Karpas-422 (cell line): ENCODE results near the gene PGF. TPM values are rescaled to one million over a fixed set of nuclear protein-coding genes. Genes with fewer than 3 reads are reported as not detected.

Source experiments
- DNase-seq: peaks from one replicate; pipeline ENCODE4 v3.0.0-alpha.2; 2015
- H2AFZ ChIP-seq: fragments of 200-600 bp; sonication (generic); 2 replicates; pipeline ENCODE4 v1.6.1; 2014; ENCODE audit warnings: antibody characterized with exemption, low read length, mixed read lengths
- H3K27ac ChIP-seq: fragments of 200-600 bp; sonication (generic); 2 replicates; pipeline ENCODE4 v1.5.1; 2014; ENCODE audit warnings: mild to moderate bottlenecking, low read length, moderate library complexity
- H3K27me3 ChIP-seq: fragments of 200-600 bp; sonication (generic); 2 replicates; pipeline ENCODE4 v1.6.1; 2014; ENCODE audit warnings: low read length, mixed read lengths
- H3K36me3 ChIP-seq: fragments of 200-600 bp; sonication (generic); 2 replicates; pipeline ENCODE4 v1.6.1; 2014; ENCODE audit warnings: low read length, mixed read lengths; ENCODE audit not compliant: insufficient read depth
- H3K4me1 ChIP-seq: fragments of 200-600 bp; sonication (generic); 2 replicates; pipeline ENCODE4 v1.6.1; 2014; ENCODE audit warnings: mild to moderate bottlenecking, low read length, mixed read lengths
- H3K4me2 ChIP-seq: fragments of 200-600 bp; sonication (generic); 2 replicates; pipeline ENCODE4 v1.6.1; 2014; ENCODE audit warnings: low read length, low read depth, mild to moderate bottlenecking; ENCODE audit not compliant: poor library complexity, severe bottlenecking
- H3K4me3 ChIP-seq: fragments of 200-600 bp; sonication (generic); 2 replicates; pipeline ENCODE4 v1.5.1; 2014; ENCODE audit warnings: mild to moderate bottlenecking, antibody characterized with exemption, low read length, mixed read lengths
- H3K79me2 ChIP-seq: fragments of 200-600 bp; sonication (generic); 2 replicates; pipeline ENCODE4 v1.6.1; 2014; ENCODE audit warnings: mild to moderate bottlenecking, low read length, mixed read lengths
- H3K9ac ChIP-seq: fragments of 200-600 bp; sonication (generic); 2 replicates; pipeline ENCODE4 v1.6.0; 2014; ENCODE audit warnings: low read length
- H3K9me2 ChIP-seq: fragments of 200-600 bp; sonication (generic), shearing (Covaris generic); replicated peaks from 2 replicates; pipeline ENCODE4 v1.6.0; 2014; ENCODE audit warnings: mild to moderate bottlenecking, low read length, moderate library complexity; ENCODE audit not compliant: insufficient read depth
- H3K9me3 ChIP-seq: fragments of 300-700, 200-600 bp; sonication (generic); 2 replicates; pipeline ENCODE4 v1.6.1; 2014; ENCODE audit warnings: low read length, mixed read lengths
- H4K20me1 ChIP-seq: fragments of 200-600 bp; sonication (generic); 2 replicates; pipeline ENCODE4 v1.6.1; 2014; ENCODE audit warnings: mild to moderate bottlenecking, antibody characterized with exemption, low read length, low read depth; ENCODE audit not compliant: insufficient read depth
- total RNA-seq: library from RNA; depleted of rRNA; stranded (reverse); fragments of >200 nt; shearing (Covaris generic); gene quantifications from 2 replicates; pipeline ENCODE4 v1.2.3, GENCODE V29; 2014; ENCODE audit warnings: low replicate concordance

The PGF gene
- total RNA-seq, 1 experiment from 2014 or later, result 3.5 TPM

DNA sequence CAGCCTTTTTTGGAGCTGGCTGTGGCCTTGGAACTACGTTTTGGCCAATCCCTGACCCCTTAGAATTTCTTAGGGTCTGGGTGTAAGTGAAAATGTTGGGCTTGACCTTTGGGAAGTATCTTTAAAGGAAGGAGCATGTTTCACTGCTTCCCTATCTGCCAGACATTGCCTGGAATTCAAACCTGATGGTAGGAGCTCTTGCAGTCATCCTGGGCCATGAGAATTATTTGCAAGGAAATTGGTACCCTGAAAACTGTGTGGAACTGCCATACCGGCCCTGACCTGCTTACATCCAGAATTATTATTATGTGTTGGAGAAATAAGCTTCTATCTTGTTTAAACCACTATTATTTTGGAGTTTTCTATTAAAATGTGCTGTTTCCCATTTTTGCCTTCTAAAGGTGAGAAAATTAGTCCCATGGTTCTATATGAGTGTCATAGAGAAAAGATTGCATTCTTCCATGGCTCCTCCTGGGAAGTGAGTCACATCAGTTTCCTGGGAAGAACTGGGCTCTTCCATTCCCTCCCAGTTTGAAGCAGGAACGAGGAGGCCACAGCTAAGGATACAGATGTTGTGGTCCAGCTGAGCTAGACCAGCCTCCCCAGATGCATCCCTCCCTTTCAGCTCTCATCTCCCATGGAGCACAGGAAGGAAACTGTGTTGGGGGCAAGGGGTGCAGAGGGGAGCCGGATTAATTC is 9.5 kb upstream of the PGF start:
- Histone ChIP-seq H3K36me3 (no peaks in the 10 kb centered on the region), H3K79me2 (no peaks in the 10 kb centered on the region), H2AFZ (no peak overlapping the region), H3K4me2 (no peak overlapping the region), H3K4me1 (peaks cover 20% of the 10 kb centered on the region), H3K9ac (no peak overlapping the region), H3K9me2 (no peaks in the 10 kb centered on the region), H3K4me3 (no peak overlapping the region), H3K27ac (no peak overlapping the region), H3K9me3 (no peaks in the 10 kb centered on the region), H3K27me3 (no peaks in the 10 kb centered on the region), H4K20me1 (no peaks in the 10 kb centered on the region)
- DNase-seq, result no peak

DNA sequence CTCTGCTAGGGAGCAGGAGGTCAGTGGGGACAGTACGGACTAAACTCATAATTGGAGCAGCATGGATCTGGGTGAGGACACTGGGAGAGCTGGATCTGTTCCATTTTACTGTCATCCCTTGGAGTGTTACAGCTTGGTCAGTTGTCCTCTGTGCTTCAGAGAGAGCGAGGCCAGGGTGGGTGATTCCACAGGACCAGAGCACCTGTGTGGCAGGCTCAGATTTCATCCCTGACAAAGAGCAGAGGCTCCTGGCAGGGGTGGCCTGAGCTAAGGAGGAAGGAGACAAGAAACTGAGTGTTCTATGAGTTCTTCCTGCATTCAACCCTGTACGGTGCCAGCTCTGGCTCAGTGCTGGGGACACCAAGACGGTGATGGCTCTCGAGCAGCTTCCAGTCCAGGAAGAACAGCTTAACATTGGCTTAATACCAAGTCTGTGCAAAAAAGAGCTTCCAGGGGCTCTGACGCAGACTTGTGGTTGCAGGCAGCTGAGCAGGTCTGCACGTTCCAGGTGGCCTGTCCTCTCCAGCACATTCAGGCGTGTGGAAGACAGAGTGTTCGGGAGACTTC is 8.4 kb upstream of the PGF start:
- Histone ChIP-seq H3K4me2 (no peak overlapping the region), H3K4me1 (peaks cover 20% of the 10 kb centered on the region), H3K27me3 (no peaks in the 10 kb centered on the region), H3K27ac (no peak overlapping the region), H3K9me2 (no peaks in the 10 kb centered on the region), H2AFZ (peak overlapping the region; percentile 35; the same call in 1 of the 2 replicates), H4K20me1 (no peaks in the 10 kb centered on the region), H3K4me3 (no peak overlapping the region), H3K79me2 (no peaks in the 10 kb centered on the region), H3K9ac (no peak overlapping the region), H3K9me3 (no peaks in the 10 kb centered on the region), H3K36me3 (no peaks in the 10 kb centered on the region)
- no peak for DNase-seq

DNA sequence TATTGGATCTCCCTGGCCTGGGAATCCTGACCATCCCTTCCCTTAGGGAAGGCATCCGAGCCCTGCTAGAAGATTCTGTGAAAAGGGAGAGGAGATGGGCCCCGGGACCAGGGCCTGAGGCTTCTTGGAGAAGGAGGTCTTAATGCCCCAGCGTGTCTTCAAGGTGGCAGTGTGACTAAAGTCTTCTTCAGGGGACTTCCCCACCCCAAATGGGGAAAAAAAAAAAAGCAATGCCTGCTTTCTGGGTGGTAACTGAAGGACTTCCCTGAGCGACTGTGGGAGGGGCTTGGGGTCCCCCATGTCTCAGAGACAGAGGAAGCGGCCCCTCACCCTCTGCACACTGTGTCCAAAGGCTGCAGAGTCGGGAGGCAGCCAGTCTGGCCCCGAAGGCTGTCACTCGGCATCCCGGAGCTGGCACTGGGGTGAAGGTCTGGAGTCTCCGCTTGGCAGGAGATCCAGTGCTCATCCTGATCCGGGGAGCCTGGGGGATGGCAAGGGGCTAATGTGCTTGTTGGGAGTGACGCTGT is 7.8 kb upstream of the PGF start:
- peaks cover 20% of the 10 kb centered on the region for H3K4me1 ChIP-seq
- H3K9ac ChIP-seq, result peak overlapping the region; percentile 40
- no peak for DNase-seq
- H3K36me3 ChIP-seq, result no peaks in the 10 kb centered on the region
- peak overlapping the region; percentile 96; the same call in 1 of the 2 replicates for H2AFZ ChIP-seq
- H3K4me3 ChIP-seq, result no peak overlapping the region
- peak overlapping the region; percentile 40 for H3K4me2 ChIP-seq
- H3K27me3 ChIP-seq, result no peaks in the 10 kb centered on the region
- H3K27ac ChIP-seq, result no peak overlapping the region
- no peaks in the 10 kb centered on the region for H3K9me3 ChIP-seq
- no peaks in the 10 kb centered on the region for H3K79me2 ChIP-seq
- H4K20me1 ChIP-seq, result no peaks in the 10 kb centered on the region
- no peaks in the 10 kb centered on the region for H3K9me2 ChIP-seq

DNA sequence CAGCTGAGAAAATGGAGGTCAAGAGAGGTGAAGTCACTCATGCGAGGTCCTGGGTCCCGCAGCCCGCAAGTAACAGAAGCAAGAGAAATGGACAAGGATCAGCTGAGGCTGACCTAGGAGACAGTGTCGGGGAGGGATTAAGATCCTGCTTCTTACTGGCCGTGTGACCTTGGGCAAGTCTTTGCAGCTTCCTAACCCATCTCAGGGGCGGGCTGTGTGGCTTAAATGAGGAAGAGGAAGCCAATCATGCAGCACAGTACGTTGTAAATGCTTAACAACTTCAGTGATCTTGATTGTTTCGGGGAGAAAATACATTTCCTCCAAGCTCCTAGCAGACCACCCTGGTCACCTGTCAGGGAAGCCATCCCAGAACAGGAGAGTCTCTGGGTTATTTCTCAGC is 7.1 kb upstream of the PGF start:
- Histone ChIP-seq H3K9me2 (no peaks in the 10 kb centered on the region), H4K20me1 (no peaks in the 10 kb centered on the region), H3K9ac (peak overlapping the region; percentile 40), H2AFZ (peak overlapping the region; percentile 96), H3K4me1 (peaks cover 20% of the 10 kb centered on the region), H3K4me3 (no peak overlapping the region; the same call in 1 of the 2 replicates), H3K27ac (no peak overlapping the region), H3K9me3 (no peaks in the 10 kb centered on the region), H3K79me2 (no peaks in the 10 kb centered on the region), H3K27me3 (no peaks in the 10 kb centered on the region), H3K36me3 (no peaks in the 10 kb centered on the region), H3K4me2 (peak overlapping the region; percentile 40)
- peak; percentile 78 for DNase-seq

DNA sequence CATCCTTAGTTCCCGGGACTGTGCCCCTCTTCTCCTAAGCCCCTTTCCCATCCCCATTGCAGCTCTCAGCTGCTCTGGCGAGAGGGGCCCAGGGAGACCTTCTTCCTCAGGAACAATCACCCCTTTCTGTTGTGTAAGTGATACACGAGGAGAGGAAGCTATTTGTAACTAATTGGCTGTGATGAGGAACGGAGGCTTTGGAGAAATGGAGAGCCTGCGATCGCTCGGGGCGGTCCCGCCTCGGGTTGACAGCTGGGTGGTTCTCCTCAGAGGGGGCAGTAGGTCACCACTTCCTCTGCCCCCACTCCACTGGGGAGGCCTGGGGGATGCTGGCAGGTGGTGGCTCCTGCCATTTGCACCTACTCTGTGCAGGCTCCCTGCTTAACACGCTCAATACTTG is 6.6 kb upstream of the PGF start:
- no peaks in the 10 kb centered on the region for H3K36me3 ChIP-seq
- peak overlapping the region; percentile 40 for H3K4me2 ChIP-seq
- H2AFZ ChIP-seq, result peak overlapping the region; percentile 96
- no peaks in the 10 kb centered on the region for H3K27me3 ChIP-seq
- no peak overlapping the region; the same call in 1 of the 2 replicates for H3K4me3 ChIP-seq
- H3K27ac ChIP-seq, result no peak overlapping the region
- H3K9me3 ChIP-seq, result no peaks in the 10 kb centered on the region
- no peak for DNase-seq
- peaks cover 20% of the 10 kb centered on the region for H3K4me1 ChIP-seq
- H4K20me1 ChIP-seq, result no peaks in the 10 kb centered on the region
- H3K9ac ChIP-seq, result peak overlapping the region; percentile 40; the same call in 1 of the 2 replicates
- no peaks in the 10 kb centered on the region for H3K79me2 ChIP-seq
- H3K9me2 ChIP-seq, result no peaks in the 10 kb centered on the region

DNA sequence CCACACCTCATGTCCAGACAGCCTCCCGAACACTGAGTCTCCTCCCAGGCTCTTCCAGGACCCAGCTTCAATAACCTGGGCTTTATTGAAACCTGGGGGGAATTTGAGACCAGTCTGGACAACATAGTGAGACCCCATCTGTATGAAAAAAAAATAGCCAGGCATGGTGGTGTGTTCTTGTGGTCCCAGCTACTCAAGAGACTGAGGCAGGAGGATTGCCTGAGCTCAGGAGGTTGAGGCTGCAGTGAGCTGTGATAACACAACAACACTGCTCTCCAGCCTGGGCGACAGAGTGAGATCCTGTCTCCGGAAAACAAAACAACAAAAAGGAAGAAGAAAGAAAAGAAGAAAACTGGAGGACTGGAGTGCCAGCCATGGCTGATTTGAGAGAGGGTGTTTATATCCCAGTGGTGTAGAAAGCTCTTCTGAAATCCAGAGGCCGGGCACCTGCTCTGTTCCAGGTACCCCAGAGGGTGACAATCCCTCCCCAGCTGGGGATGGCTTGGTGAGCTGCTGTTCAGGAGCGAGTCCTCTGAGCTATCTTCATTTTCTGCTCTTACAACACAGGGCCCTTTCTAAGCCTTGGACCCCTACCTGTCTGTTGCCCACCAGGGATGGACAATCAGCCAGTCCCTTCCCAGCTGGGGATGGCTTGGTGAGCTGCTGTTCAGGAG is 6.0 kb upstream of the PGF start:
- H3K79me2 ChIP-seq, result no peaks in the 10 kb centered on the region
- H3K9me2 ChIP-seq, result no peaks in the 10 kb centered on the region
- H3K36me3 ChIP-seq, result no peaks in the 10 kb centered on the region
- H4K20me1 ChIP-seq, result no peaks in the 10 kb centered on the region
- no peak overlapping the region for H3K4me2 ChIP-seq
- no peak overlapping the region for H3K9ac ChIP-seq
- H3K27ac ChIP-seq, result no peak overlapping the region
- no peak overlapping the region for H2AFZ ChIP-seq
- no peak for DNase-seq
- no peaks in the 10 kb centered on the region for H3K9me3 ChIP-seq
- no peaks in the 10 kb centered on the region for H3K27me3 ChIP-seq
- no peak overlapping the region for H3K4me3 ChIP-seq
- H3K4me1 ChIP-seq, result peaks cover 20% of the 10 kb centered on the region

DNA sequence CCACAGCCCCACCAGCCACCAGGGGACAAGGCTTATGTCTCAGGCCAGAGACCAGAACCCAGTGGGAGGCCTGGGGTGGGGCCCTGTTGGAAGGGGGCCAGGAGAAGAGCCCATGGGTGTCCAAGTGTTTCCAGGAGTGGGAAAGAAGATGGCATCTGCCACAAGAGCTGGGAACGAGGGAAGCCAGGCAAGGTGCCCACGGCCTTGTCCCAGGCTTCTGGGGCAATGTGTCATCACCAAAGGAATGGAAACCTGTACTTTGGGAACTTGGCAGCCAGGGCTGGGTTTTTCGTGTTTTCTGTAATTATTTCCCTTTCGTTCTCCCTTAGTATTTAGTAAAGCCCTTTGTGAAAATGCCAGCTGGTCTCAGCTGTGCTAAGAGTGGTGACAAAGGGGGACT is 5.3 kb upstream of the PGF start:
- H3K9me2 ChIP-seq, result no peaks in the 10 kb centered on the region
- H3K4me2 ChIP-seq, result no peak overlapping the region
- no peaks in the 10 kb centered on the region for H3K9me3 ChIP-seq
- DNase-seq, result no peak
- no peaks in the 10 kb centered on the region for H4K20me1 ChIP-seq
- no peak overlapping the region for H3K9ac ChIP-seq
- H3K36me3 ChIP-seq, result no peaks in the 10 kb centered on the region
- H3K27me3 ChIP-seq, result no peaks in the 10 kb centered on the region
- no peak overlapping the region for H3K27ac ChIP-seq
- peaks cover 20% of the 10 kb centered on the region for H3K4me1 ChIP-seq
- H3K4me3 ChIP-seq, result no peak overlapping the region
- H3K79me2 ChIP-seq, result no peaks in the 10 kb centered on the region
- no peak overlapping the region for H2AFZ ChIP-seq

DNA sequence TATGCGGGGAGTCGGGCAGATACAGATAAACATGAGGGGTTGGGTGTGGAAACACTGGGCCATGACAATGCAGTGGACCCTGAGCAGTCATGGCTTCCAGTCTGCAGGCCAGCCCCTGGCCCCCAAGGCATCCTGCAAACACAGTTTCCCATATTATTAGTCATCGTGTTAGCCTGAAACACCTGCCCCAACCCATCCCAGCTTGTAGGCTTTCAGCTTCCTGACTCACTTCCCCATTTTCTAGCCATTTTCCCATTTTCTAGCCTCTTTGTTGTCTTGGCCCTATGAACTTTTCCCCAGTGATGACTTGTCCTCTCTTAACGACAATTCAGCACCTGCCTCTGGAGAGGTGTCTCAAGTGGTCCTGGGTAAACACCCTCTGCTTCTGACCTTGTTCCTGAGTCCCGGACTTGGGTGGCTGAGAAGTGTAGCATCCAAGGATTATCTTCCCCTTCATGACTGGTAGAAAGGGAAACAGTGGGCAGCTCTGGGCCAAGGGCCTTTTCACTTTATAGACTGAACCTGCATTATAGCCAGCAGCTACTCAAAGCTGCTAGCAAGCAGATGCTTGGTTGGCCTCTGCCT is 4.3 kb upstream of the PGF start:
- H2AFZ ChIP-seq, result no peak overlapping the region
- no peak for DNase-seq
- H3K9ac ChIP-seq, result no peak overlapping the region
- no peaks in the 10 kb centered on the region for H3K9me3 ChIP-seq
- no peaks in the 10 kb centered on the region for H3K27me3 ChIP-seq
- H3K9me2 ChIP-seq, result no peaks in the 10 kb centered on the region
- H3K27ac ChIP-seq, result no peak overlapping the region
- H3K79me2 ChIP-seq, result no peaks in the 10 kb centered on the region
- no peak overlapping the region for H3K4me3 ChIP-seq
- H3K4me2 ChIP-seq, result no peak overlapping the region
- H3K4me1 ChIP-seq, result peaks cover 27% of the 10 kb centered on the region
- H3K36me3 ChIP-seq, result no peaks in the 10 kb centered on the region
- no peaks in the 10 kb centered on the region for H4K20me1 ChIP-seq
